Astrocyte (in vitro differentiated cells and primary cell): Measurements from ENCODE around the gene GNG12. TPM values are rescaled to one million over a fixed set of nuclear protein-coding genes. Genes with fewer than 3 reads are reported as not detected.

Source experiments
- DNase-seq: peaks from one replicate; pipeline ENCODE4 v3.0.0-alpha.2; 2010; ENCODE audit warnings: low read depth
- FAIRE-seq: peaks from 2 replicates; lab custom pipeline; 2011; peaks lifted over from hg19 to GRCh38; lab: Jason Lieb, UNC
- H2AFZ ChIP-seq: 2 replicates; pipeline ENCODE4 v1.6.0; 2012; ENCODE audit warnings: low read depth, low read length, inconsistent platforms
- H3K27ac ChIP-seq: 2 replicates; pipeline ENCODE4 v1.5.1; 2011; ENCODE audit warnings: low read depth, low read length, inconsistent platforms
- H3K27me3 ChIP-seq: 2 replicates; pipeline ENCODE4 v1.6.0; 2011; ENCODE audit warnings: low read length, inconsistent platforms; ENCODE audit not compliant: insufficient read depth
- H3K36me3 ChIP-seq: 2 replicates; pipeline ENCODE4 v1.5.1; 2011; ENCODE audit warnings: low read length, inconsistent platforms; ENCODE audit not compliant: insufficient read depth
- H3K4me1 ChIP-seq: 2 replicates; pipeline ENCODE4 v1.5.1; 2011; ENCODE audit warnings: low read length, inconsistent platforms; ENCODE audit not compliant: insufficient read depth
- H3K4me2 ChIP-seq: 2 replicates; pipeline ENCODE4 v1.6.0; 2012; ENCODE audit warnings: low read length, inconsistent platforms
- H3K4me3 ChIP-seq: 2 replicates; pipeline ENCODE4 v1.5.1; 2011; ENCODE audit warnings: low read depth, mild to moderate bottlenecking, low read length, inconsistent platforms; ENCODE audit not compliant: insufficient read depth
- H3K79me2 ChIP-seq: 2 replicates; pipeline ENCODE4 v1.6.0; 2012; ENCODE audit warnings: mild to moderate bottlenecking, low read length, inconsistent platforms; ENCODE audit not compliant: insufficient read depth
- H3K9ac ChIP-seq: 2 replicates; pipeline ENCODE4 v1.6.0; 2012; ENCODE audit warnings: mild to moderate bottlenecking, low read length, inconsistent platforms
- H3K9me3 ChIP-seq: 2 replicates; pipeline ENCODE4 v1.5.1; 2012; ENCODE audit warnings: low read depth, mild to moderate bottlenecking, low read length, inconsistent platforms; ENCODE audit not compliant: insufficient read depth
- H4K20me1 ChIP-seq: 2 replicates; pipeline ENCODE4 v1.6.0; 2012; ENCODE audit warnings: low read length, inconsistent platforms; ENCODE audit not compliant: insufficient read depth
- H3K27ac Mint-ChIP-seq: one replicate; pipeline ENCODE4 v1.8.0; 2021; ENCODE audit warnings: mild to moderate bottlenecking, mixed read lengths; ENCODE audit not compliant: unreplicated experiment
- H3K27me3 Mint-ChIP-seq: one replicate; pipeline ENCODE4 v1.8.0; 2021; ENCODE audit warnings: low read depth, mixed read lengths; ENCODE audit not compliant: unreplicated experiment
- H3K36me3 Mint-ChIP-seq: one replicate; pipeline ENCODE4 v1.8.0; 2021; ENCODE audit warnings: low read depth, mixed read lengths; ENCODE audit not compliant: unreplicated experiment
- H3K4me1 Mint-ChIP-seq: one replicate; pipeline ENCODE4 v1.8.0; 2021; ENCODE audit warnings: low read depth, mixed read lengths; ENCODE audit not compliant: unreplicated experiment
- H3K4me3 Mint-ChIP-seq: one replicate; pipeline ENCODE4 v1.8.0; 2021; ENCODE audit warnings: mild to moderate bottlenecking, moderate library complexity, mixed read lengths; ENCODE audit not compliant: unreplicated experiment
- H3K9me3 Mint-ChIP-seq: one replicate; pipeline ENCODE4 v1.8.0; 2021; ENCODE audit warnings: mild to moderate bottlenecking, mixed read lengths; ENCODE audit not compliant: unreplicated experiment
- CTCF ChIP-seq: IDR thresholded peaks from 2 replicates; pipeline ENCODE4 v1.5.1; 2011; ENCODE audit warnings: low read depth, mild to moderate bottlenecking, inconsistent platforms, low read length, moderate library complexity; ENCODE audit not compliant: insufficient read depth
- EZH2 ChIP-seq: IDR thresholded peaks from 2 replicates; pipeline ENCODE4 v1.6.1; 2012; ENCODE audit warnings: mild to moderate bottlenecking, low read length, inconsistent platforms; ENCODE audit not compliant: insufficient read depth
- total RNA-seq: library from RNA; stranded (reverse); gene quantifications from 2 replicates; pipeline ENCODE4 v1.2.1, GENCODE V29; 2021

The GNG12 gene
- total RNA-seq, 1 donor from 2014 or later = 101 TPM

DNA sequence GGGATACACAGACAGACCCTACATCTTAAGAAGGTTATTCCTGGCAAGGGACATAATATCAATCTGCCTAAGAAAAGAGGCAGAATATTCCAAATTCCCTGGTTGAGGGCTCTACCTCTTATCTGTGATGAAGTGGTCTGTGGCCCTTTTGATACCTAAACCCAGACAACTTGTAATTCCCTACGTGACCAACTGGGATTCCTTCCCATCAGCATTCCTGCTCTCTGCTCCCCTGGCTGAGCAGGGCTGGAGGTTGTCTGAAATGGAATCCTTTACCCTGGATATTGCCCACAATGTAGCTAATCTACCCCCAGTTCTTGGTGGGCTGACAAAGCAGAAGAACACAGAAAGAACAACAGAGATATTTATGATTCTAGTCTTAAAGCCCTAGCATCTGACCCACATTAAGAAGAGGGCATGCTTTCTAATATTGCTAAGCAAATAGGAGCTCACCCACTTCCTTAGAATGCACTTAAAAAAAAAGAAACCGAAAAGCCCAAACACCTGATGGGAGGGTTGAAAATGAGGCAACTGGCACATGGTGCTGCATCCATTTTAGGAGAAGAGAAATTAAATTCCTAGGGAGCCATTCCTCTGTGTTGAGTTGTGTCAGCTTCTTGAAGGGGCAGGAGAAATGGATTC lies 111.5 kb downstream of the GNG12 start:
- Histone ChIP-seq H3K36me3 (no peaks in the 10 kb centered on the region), H3K27me3 (no peaks in the 10 kb centered on the region), H3K79me2 (peaks cover 73% of the 10 kb centered on the region), H3K9ac (peak overlapping the region; percentile 9), H4K20me1 (peaks cover 53% of the 10 kb centered on the region), H3K9me3 (no peaks in the 10 kb centered on the region), H3K27ac (peak overlapping the region; percentile 28), H3K4me3 (no peak overlapping the region), H3K4me1 (peaks cover 52% of the 10 kb centered on the region), H2AFZ (no peak overlapping the region), H3K4me2 (peak overlapping the region; percentile 49)
- FAIRE-seq (no peak), DNase-seq (peak; percentile 46)
- H3K9me3 Mint-ChIP-seq = no peaks in the 10 kb centered on the region
- peaks cover 29% of the 10 kb centered on the region for H3K4me1 Mint-ChIP-seq
- no peak overlapping the region for H3K27ac Mint-ChIP-seq
- no peaks in the 10 kb centered on the region for H3K27me3 Mint-ChIP-seq
- no peak overlapping the region for H3K4me3 Mint-ChIP-seq
- H3K36me3 Mint-ChIP-seq = peaks cover 4% of the 10 kb centered on the region
- TF ChIP-seq EZH2 (no peak), CTCF (no peak)

- H3K36me3 Mint-ChIP-seq = peaks cover 2% of the 10 kb centered on the region
- no peak overlapping the region for H3K4me3 ChIP-seq
- no peak overlapping the region for H3K9ac ChIP-seq
- no peak for DNase-seq
- peaks cover 48% of the 10 kb centered on the region for H3K4me1 ChIP-seq
- TF ChIP-seq CTCF (no peak), EZH2 (no peak)
- no peak overlapping the region for H3K27ac Mint-ChIP-seq
- H3K9me3 ChIP-seq = no peaks in the 10 kb centered on the region
- peaks cover 29% of the 10 kb centered on the region for H3K4me1 Mint-ChIP-seq
- H3K27me3 Mint-ChIP-seq = no peaks in the 10 kb centered on the region
- no peaks in the 10 kb centered on the region for H3K27me3 ChIP-seq
- H3K36me3 ChIP-seq = no peaks in the 10 kb centered on the region
- FAIRE-seq = no peak
- no peak overlapping the region for H2AFZ ChIP-seq
- no peak overlapping the region for H3K4me3 Mint-ChIP-seq
- peaks cover 75% of the 10 kb centered on the region for H3K79me2 ChIP-seq
- peaks cover 57% of the 10 kb centered on the region for H4K20me1 ChIP-seq
- H3K27ac ChIP-seq = no peak overlapping the region
- no peak overlapping the region for H3K4me2 ChIP-seq
- no peaks in the 10 kb centered on the region for H3K9me3 Mint-ChIP-seq
These were observed 112.2 kb downstream of the GNG12 start for GRCh38 chr1:67721112-67721511.
